Left lung (tissue), 10 donors: ENCODE data around the gene ANKS1A. TPM values are rescaled to one million over a fixed set of nuclear protein-coding genes. Genes with fewer than 3 reads are reported as not detected.

Source experiments
- ATAC-seq: fragments of 200-7000 bp; cut with Tn5 transposase; one replicate; pipeline ENCODE4 v1.9.1; 2020; ENCODE audit warnings: moderate library complexity
- DNase-seq, 4 donors: peaks; one replicate each; pipeline ENCODE4 v3.0.0-alpha.2; 2013 to 2020
- H3K27ac ChIP-seq, 2 donors: fragments of 200-600 bp; sonication (generic) in 1 of 2; one replicate each; pipeline versions ENCODE4 v1.5.0 to v1.8.0; 2020 to 2021
- H3K27me3 ChIP-seq, 2 donors: fragments of 200-600 bp; sonication (generic) in 1 of 2; one replicate each; pipeline versions ENCODE4 v1.5.0 to v1.8.0; 2020 to 2021
- H3K36me3 ChIP-seq, 2 donors: fragments of 200-600 bp; sonication (generic) in 1 of 2; one replicate each; pipeline versions ENCODE4 v1.5.0 to v1.8.0; 2020 to 2021
- H3K4me1 ChIP-seq, 2 donors: fragments of 200-600 bp; one replicate each; pipeline ENCODE4 v1.8.0; 2021
- H3K4me3 ChIP-seq, 2 donors: fragments of 200-600 bp; sonication (generic) in 1 of 2; one replicate each; pipeline versions ENCODE4 v1.5.0 to v1.8.0; 2020 to 2021; ENCODE audit warnings: mild to moderate bottlenecking in 1 of 2
- H3K9me3 ChIP-seq, 2 donors: fragments of 200-600 bp; sonication (generic) in 1 of 2; one replicate each; pipeline versions ENCODE4 v1.5.0 to v1.8.0; 2020 to 2021
- CTCF ChIP-seq, 2 donors: fragments of 200-600 bp; sonication (generic) in 1 of 2; IDR thresholded peaks; one replicate each; pipeline versions ENCODE4 v1.5.0 to v1.8.0; 2021; ENCODE audit warnings: antibody characterized with exemption in 2 of 2
- intact Hi-C, 2 donors: fragments of 100-400 bp; cut with DNase I; formaldehyde crosslinking; loops; one replicate each; pipeline versions ENCODE4 v1.11.2 to v1.14.2; 2022
- polyA plus RNA-seq, 6 donors: library from polyadenylated mRNA; unstranded; fragments of 120-200 nt; gene quantifications; one replicate each; pipeline ENCODE4 v1.2.1, GENCODE V29; 2013; ENCODE audit not compliant: insufficient read length in 6 of 6
- total RNA-seq, 2 donors: library from RNA; stranded (reverse); fragmentation: NEBNext Ultra II Directional; extraction: Animal tissue kit (Norgen Biotek cat#: 25700); gene quantifications; one replicate each; pipeline ENCODE4 v1.2.1, GENCODE V29; 2021
- donor health status: DM: no; HTN: yes; CAD: no.
- donor health status: DM: no; HTN: no; CAD: no.

Gene ANKS1A
- total and polyA plus RNA-seq, 8 donors = 23.0 to 45.4 (median 26.4) TPM

GRCh38 chr6:35038076-35038475, 149.0 kb downstream of the ANKS1A start:
- ATAC-seq (no peak), DNase-seq (no peak)
- H3K4me3 ChIP-seq = no peak overlapping the region
- no peaks in the 10 kb centered on the region for H3K27me3 ChIP-seq
- H3K4me1 ChIP-seq = peaks cover 28 to 61% of the 10 kb centered on the region in 2 donors
- H3K36me3 ChIP-seq = peaks cover 0 to 7% of the 10 kb centered on the region in 2 donors
- H3K27ac ChIP-seq = no peak overlapping the region
- no peaks in the 10 kb centered on the region for H3K9me3 ChIP-seq
- no peak for TF ChIP-seq CTCF (IDR thresholded peaks at IDR 0.05)
- intact Hi-C loops = no loop called here

- H3K27ac ChIP-seq = no peak overlapping the region
- ATAC-seq (no peak), DNase-seq (no peak)
- no peak overlapping the region for H3K4me3 ChIP-seq
- intact Hi-C loops = no loop called here
- H3K27me3 ChIP-seq = no peaks in the 10 kb centered on the region
- H3K36me3 ChIP-seq = peaks cover 0 to 7% of the 10 kb centered on the region in 2 donors
- TF ChIP-seq CTCF (IDR thresholded peaks at IDR 0.05) = no peak
- H3K9me3 ChIP-seq = no peaks in the 10 kb centered on the region
- H3K4me1 ChIP-seq = peaks cover 37 to 65% of the 10 kb centered on the region in 2 donors
Observed at GRCh38 chr6:35040398-35040797, 151.3 kb downstream of the ANKS1A start.

GRCh38 chr6:35041086-35041861, 152.2 kb downstream of the ANKS1A start:
- intact Hi-C loops = no loop called here
- TF ChIP-seq CTCF (IDR thresholded peaks at IDR 0.05) = no peak
- peaks cover 0 to 7% of the 10 kb centered on the region in 2 donors for H3K36me3 ChIP-seq
- peaks cover 38 to 65% of the 10 kb centered on the region in 2 donors for H3K4me1 ChIP-seq
- DNase-seq = no peak
- H3K4me3 ChIP-seq = no peak overlapping the region
- H3K27me3 ChIP-seq = no peaks in the 10 kb centered on the region
- no peak for ATAC-seq
- no peak overlapping the region for H3K27ac ChIP-seq
- H3K9me3 ChIP-seq = no peaks in the 10 kb centered on the region

- DNase-seq (no peak), ATAC-seq (no peak)
- Histone ChIP-seq H3K9me3 (no peaks in the 10 kb centered on the region), H3K27ac (peak overlapping the region in 1 of 2 donors; percentile 24), H3K4me3 (no peak overlapping the region), H3K27me3 (no peaks in the 10 kb centered on the region), H3K36me3 (peaks cover 0 to 7% of the 10 kb centered on the region in 2 donors), H3K4me1 (peaks cover 42 to 68% of the 10 kb centered on the region in 2 donors)
- no peak for TF ChIP-seq CTCF (IDR thresholded peaks at IDR 0.05)
- intact Hi-C loops = no loop called here
Observed at GRCh38 chr6:35042031-35042815, 153.2 kb downstream of the ANKS1A start.
